HG03565 (cell line): ENCODE results near the gene IL11RA.
A peak's percentile ranks its signal among the peaks of the same experiment; 100 is the strongest.

ENCODE experiments used
- ATAC-seq: cut with Tn5 transposase; IDR thresholded peaks from one replicate; pipeline ENCODE4 v1.9.1; 2021; ENCODE audit warnings: mild to moderate bottlenecking, moderate library complexity; ENCODE audit not compliant: unreplicated experiment

The IL11RA gene

DNA sequence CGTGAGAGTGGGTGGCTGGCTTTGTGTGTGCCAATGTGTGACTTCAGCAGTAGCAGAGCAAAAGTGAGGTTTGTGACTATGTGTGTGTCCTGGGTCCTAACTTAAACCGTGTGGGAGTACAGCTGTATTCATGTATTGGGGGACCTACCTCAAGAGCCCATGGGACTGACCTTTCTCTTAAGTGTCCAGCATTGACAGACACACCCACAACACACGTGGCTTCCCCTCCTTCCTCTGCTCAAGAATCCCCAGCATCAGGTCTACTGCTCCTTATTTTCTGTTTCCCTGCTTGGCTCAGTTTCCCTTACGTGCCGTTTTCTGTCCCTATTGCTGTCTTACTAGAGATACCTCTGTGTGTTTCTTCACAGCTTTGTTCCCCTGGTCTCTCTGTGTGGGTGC lies 616 bp downstream of the IL11RA start:
- no peak for ATAC-seq

DNA sequence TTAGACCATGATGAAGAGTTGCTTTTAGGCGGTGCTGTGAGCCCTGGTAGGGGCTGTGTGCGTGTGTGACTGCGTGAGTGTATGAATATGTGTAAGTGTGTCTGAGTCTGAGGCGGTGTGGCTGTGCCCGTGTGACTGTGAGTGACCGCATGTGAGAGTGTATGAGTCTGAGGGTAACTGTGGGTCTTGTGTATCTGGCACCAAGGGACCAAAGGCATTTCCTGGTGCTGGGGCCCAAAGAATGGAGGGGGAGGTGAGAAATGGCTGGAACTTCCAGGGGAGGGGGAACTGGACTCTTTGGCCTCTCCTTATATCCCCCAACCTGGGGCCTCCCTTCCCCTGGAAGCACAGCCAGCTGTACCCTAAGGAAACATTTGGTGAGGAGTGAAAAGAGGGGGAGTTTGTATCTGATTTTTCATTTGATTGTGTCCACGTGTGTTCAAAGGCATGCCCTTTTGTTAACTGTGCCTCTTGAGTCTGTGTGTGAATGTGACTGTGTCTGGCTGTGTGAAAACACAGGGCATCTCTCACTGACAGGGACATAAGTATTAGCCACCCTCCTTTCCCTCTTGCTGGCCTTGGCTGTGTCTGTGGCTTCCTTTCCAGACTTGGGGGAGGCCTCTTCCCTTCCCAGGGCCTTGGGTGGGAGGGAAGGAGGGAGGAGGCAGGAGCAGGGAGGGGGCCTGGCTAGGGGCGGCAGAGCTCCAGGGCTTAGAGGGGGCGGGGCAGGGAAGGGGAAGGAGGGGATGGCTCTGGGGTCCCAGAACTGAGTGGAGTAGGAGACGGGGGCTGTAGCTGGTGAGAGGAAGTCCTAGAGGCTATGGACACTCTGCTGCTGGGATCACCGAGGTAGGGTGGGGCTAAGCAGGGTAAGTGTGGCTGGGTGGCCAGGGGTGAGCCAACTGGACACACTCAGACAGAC lies 1.4 kb downstream of the IL11RA start:
- ATAC-seq: no peak

DNA sequence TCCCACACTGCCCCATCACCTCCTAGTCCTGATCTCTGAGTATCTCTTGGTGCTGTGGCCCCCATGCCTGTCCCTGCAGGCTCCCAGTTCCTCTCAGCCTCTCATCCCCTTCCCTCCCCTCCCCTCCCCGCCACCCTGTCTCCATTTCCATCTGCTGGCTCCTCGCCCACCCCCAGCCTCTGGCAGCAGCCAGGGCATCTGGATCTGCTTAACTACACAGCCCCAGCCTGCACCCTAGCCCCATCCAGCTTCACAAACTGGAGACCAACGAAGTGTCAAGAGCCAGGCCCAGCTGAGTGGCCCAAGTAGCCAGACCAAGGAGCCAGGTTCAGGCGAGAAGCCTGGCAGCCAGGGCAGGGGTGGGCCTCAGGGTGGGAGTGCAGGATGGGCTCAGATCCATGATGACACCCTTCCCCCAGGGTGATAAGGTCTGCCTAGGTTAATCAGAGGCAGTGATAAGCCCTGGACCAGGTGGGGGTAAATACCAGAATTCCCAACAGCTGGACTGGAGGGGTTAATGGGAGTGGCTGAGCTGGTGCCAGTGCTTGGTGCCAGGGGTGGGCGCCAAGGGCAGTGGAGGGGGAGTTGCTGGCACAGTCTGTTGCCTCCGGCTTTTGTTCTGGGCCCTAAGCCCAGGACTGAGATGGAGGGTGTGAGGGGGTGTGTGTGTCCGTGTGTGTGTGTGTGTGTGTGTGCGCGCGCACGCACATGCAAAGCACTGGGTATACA lies 2.5 kb downstream of the IL11RA start:
- ATAC-seq: no peak

DNA sequence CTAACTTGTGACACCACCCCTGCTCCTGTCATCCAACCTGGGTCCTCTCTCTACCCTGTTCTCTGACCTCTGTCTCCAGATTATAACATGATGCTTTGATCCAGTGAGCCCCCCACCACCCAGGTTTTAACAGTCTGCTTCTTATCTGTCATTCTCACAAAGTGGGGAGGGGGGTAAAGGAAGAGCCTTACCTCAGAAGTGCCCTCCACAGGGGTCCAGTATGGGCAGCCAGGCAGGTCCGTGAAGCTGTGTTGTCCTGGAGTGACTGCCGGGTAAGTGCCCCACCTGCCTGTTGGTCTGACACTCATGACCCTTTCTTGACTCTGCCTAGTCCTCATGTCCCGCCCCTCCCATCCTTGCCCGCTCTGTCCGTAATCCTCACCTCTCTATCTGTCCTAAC lies 3.4 kb downstream of the IL11RA start:
- ATAC-seq: no peak

DNA sequence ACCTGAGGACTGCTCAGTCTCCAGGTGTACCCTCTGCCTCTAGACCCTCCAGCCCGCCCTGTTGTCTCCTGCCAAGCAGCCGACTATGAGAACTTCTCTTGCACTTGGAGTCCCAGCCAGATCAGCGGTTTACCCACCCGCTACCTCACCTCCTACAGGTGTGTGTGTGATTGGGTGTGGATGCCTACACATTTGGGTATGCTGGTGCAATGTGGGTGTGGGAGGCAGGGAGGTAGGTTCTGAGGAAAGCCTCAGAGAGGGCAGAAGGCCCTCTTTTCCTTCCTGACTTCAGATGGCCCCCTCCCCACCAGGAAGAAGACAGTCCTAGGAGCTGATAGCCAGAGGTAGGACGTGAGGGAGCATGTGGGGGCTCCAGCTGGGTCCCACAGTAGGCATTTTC lies 5.0 kb downstream of the IL11RA start:
- ATAC-seq: no peak

- ATAC-seq: no peak
Measured at GRCh38 chr9:34658461-34658860, 6.5 kb downstream of the IL11RA start.

GRCh38 chr9:34659592-34660253 lies 7.7 kb downstream of the IL11RA start:
- ATAC-seq: no peak

- ATAC-seq: no peak
Measured at GRCh38 chr9:34662526-34663302, 10.7 kb downstream of the IL11RA start, which contains the start of gene CCL27. Gene CCL27 (minus strand): TSS chr9:34662657. CDS start chr9:34662633, 24 bp downstream.

- ATAC-seq: no peak
Measured at GRCh38 chr9:34663303-34663605, 11.3 kb downstream of the IL11RA start.

DNA sequence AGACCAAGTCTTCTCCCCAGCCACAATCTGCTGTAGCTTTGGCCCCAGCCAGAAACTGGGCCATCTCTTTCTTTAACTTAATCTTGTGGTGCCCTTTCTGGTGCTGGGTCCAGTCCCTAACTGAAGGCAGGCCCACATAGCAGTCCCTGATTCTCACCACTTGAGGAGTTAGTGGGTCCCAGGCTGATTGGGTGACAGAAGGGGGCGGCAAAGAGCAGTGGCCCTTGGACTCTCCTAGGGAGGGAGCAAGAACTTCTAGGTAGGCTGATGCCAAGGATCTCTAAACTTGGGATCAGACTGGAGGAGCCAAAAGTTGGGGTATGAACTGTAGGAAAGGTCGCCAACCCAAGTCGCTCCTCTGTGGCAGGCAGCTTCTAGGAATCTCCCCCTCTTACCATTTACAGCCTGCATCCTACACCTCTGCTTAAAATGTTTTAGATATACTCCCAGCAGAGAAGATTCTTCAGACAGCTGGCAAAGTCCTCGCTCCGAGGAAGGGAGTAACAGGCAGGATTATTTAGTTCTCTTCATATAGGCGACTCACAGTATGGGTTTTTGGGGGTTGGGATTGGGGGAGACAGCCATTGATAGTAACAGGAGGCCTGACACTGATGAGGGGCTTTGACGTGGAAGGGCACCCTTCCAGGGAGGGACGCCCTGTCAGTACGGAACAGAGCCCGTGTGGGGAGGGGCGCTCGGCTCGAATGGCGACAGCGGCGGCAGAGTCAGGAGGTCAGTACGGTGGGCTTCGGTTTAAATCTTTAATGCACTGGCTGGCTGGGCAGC lies 12.5 kb downstream of the IL11RA start:
- ATAC-seq: no peak

DNA sequence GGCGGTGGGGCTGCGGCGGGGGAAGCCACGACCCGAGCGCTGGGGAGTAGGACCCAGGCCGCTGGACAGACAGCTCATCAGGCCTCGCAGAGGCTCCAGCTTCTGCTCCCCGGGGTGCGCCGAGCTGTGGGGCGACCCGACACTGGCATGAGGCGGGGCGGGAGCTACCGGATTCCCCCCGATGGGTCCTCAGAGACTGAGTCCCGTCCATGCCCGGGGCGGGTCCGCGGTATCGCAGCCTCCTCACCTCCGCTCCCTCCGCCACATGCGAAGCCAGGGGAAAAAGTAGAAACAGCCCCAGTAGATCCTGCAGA lies 13.0 kb downstream of the IL11RA start:
- ATAC-seq: no peak

DNA sequence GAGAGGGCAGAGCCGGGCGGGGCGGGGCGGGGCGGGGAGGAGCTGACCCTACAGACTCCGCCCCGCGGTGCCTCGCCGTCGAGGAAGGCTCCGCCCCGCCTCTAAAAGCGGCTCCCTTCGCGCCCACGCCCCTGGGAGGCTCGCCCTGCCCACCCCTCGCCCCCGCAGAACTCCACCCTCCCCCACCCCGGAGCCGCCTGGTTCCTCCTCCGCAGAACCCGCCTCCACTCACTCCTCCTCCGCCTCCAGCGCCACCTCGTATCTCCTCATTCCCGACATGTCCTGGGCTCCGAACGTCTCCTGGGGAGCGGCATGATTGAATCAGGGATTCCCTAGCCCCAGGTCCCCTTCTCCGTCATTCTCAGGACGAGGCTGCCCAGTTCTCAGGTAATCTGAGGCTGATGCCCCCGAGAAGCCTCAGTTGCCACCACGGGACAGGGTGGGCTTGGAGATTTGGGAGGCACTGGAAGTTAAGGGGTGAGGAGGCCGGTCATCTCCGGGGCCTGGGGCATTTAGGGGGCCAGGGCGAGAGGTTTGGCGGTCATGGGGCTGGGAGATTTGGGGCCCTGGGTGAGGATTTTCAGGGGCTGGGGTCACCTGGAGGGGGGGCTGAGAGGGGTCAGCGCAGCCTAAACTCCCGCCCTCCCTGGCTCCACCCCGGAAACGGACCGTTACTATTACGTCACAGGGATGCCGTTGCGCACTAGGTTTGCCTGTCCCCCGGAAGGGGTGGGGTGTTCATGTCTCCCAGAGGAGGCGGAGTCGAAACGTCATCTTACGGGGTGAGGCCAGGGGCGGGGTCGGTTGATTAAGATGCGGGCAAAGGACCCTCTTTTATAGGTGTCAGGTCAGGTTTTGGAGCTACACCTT lies 13.6 kb downstream of the IL11RA start:
- peak; percentile 47 for ATAC-seq

DNA sequence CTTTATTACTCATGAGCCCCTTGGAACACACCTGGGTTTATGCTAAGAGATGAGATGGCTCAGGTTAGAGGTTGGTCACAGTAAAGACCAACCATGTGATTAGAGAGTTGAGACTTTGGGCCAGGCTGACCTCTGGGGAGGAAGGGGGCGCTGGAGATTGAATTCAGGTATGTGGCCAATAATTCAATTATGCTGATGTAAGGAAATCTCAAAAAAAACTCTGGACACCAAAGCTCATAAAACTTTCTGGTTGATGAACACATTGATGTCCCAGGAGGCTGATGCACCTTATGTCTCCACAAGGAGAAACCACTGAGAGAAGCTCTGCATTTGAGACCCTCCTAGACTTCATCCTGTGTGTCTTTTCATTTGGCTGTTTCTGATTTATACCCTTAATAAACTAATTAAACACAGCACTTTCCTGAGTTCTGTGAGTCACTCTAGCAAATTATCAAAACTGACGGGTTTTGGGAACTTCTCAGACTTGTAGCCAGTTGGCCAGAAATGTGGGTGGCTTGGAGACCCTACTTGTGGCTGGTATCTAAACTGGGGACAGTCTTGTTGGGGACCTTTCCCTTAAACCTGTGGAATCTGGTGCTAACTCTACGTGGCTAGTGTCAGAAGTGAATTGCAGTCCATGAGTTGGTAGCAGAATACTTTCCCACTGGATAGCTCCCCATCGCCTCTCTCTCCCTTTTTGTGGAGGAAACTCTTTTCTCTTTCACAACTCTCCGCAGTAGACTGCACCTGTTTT lies 18.0 kb downstream of the IL11RA start:
- ATAC-seq: no peak

DNA sequence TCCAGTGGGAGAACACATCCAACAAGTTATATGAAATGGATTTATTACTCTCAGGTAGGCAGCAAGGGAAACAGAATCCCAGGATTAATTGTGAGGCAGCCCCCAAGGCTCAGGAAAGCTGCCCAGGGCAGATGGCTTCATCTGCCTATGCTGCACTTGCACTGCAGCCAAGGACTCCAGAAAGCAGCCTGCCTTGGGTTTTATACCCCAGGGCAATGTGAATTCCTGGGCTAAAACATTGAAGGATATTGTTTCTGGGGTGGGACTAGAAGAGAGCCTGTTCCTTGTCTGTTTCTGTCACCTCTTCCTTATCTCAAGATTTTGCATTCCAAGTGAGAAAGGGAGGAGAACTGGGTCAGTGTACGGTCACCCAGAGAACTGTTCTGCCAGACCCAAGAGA lies 19.3 kb downstream of the IL11RA start:
- ATAC-seq: no peak

GRCh38 chr9:34674440-34674839 lies 22.5 kb downstream of the IL11RA start:
- no peak for ATAC-seq

DNA sequence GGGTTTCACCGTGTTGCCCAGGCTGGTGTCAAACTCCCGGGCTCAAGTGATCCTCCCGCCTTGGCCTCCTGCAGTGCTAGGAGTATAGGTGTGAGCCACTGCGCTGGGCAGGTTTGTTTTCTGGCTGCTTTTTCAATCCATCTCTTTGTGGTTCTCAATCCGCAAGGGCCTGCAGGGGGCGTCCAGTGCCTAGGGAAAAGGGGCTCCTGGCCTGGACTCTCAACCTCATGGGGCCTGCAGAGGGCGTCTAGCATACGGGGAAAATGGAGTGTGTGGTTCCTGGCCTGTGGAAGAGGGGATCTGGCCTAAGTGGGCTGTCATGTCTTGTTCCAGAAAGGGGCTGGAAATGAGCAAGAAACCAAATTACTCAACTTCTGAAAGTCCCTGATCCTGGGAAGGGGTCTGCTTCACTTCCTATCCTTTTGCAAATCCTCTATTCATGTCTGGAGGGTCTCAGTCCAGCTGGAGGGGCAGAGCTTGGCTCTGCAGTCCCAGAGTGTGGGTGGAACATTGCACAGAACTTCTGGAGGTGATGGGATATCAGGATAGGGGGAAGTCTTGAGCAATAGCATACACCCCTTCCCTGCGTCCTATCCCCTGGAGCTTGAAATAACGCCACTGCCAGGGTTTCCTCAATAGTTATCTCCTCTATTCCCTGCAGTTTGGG lies 23.2 kb downstream of the IL11RA start:
- ATAC-seq: no peak

- no peak for ATAC-seq
Measured at GRCh38 chr9:34675869-34676268, 23.9 kb downstream of the IL11RA start.

DNA sequence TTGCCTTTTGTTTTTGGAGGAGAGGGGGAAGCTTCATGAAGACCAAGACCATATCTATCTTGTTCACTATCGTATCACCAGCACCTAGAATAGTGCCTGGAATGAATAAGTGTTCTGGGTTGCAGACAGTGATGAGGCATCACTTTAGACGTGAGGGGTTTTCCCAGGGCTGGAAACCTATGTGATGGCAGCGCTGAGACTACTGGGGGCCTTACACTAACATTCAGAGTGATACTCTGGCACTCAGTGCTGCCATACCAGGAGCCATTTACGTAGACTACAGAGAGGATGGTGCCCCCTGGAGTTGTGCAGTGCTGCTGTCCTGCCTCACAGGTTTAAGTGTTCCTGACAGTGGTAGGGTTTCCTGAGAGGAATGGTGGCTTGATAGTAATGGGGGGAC lies 32.2 kb downstream of the IL11RA start:
- no peak for ATAC-seq
